ENCODE results near the gene SH3BP5. TPM values are rescaled to one million over a fixed set of nuclear protein-coding genes. Genes with fewer than 3 reads are reported as not detected.

SH3BP5 gene
- total and polyA plus RNA-seq, 2 donors (not counting 1 experiment from before 2014, with no cell fraction given), result 76.6 to 92.3 TPM

DNA sequence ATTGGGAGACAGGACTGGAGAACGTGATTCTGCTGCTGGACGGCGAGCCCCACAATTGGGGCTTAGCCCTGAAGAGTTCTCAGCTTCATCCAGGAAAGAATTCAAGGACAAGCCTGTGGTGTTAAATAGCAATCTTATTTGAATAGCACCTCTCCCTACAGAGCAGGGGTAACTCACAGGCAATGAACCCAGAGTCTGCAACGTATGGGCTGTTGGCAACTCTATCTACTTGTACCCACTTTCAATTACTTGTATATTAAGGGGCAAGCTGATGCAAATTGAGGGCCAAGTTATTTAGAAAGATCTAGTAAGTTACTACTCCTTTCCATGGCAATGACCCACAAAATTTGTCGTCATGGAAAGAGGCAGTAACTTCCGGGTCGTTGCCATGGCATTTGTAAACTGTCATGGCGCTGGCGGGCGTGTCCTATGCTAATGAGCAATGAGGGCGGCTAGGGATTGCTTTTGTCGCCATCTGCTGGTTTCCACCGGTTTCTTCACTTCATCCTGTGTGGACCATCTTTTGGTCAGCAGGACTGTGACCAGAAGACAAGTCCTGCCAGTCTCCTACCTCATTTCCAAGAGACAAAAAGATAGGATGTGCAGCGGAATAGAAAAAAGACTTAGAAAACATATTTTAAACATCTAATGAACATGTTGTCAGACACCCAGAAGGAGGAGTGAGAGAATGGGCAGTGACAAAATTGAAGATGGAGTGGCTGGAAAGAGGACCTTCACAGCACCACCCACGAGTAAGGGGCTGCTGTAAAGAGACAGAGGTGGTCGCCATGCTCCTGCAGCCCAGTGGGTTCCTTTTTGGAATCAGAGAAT is 45.8 kb upstream of the SH3BP5 start:
- no peaks in the 10 kb centered on the region for H3K27me3 ChIP-seq (replicated peaks in 1 of 4; ENCODE audit: control extremely low read depth in 1 of 4, control insufficient read depth in 3 of 4, insufficient read depth in 4 of 4, low read length in 3 of 4)
- Mint-ChIP-seq H3K4me3 (peak overlapping the region; percentile 53), H3K4me1 (peaks cover 29% of the 10 kb centered on the region), H3K27ac (peak overlapping the region; percentile 95), H3K9me3 (ENCODE audit: insufficient read depth) (no peaks in the 10 kb centered on the region), H3K27me3 (no peaks in the 10 kb centered on the region)
- no peaks in the 10 kb centered on the region for H4K20me1 ChIP-seq (ENCODE audit: control insufficient read depth, insufficient read depth, low read length, poor library complexity, severe bottlenecking)
- DNase-seq (peak; percentile 97), ATAC-seq (ENCODE audit: low read depth) (peak; percentile 90)
- TF ChIP-seq, protein P1, sequence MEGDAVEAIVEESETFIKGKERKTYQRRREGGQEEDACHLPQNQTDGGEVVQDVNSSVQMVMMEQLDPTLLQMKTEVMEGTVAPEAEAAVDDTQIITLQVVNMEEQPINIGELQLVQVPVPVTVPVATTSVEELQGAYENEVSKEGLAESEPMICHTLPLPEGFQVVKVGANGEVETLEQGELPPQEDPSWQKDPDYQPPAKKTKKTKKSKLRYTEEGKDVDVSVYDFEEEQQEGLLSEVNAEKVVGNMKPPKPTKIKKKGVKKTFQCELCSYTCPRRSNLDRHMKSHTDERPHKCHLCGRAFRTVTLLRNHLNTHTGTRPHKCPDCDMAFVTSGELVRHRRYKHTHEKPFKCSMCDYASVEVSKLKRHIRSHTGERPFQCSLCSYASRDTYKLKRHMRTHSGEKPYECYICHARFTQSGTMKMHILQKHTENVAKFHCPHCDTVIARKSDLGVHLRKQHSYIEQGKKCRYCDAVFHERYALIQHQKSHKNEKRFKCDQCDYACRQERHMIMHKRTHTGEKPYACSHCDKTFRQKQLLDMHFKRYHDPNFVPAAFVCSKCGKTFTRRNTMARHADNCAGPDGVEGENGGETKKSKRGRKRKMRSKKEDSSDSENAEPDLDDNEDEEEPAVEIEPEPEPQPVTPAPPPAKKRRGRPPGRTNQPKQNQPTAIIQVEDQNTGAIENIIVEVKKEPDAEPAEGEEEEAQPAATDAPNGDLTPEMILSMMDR (IDR thresholded peaks at IDR 0.05), result peak; percentile 96
- TF ChIP-seq EZH2 (IDR thresholded peaks at IDR 0.05; ENCODE audit: borderline replicate concordance, insufficient read depth, low read depth, low read length, poor library complexity, severe bottlenecking), result no peak
- H3K27ac ChIP-seq (ENCODE audit: low read length in 2 of 2), result peak overlapping the region; percentile 88 to 91
- peak overlapping the region in 1 of 5 experiments; percentile 9 for H3K4me3 ChIP-seq (ENCODE audit: control extremely low read depth in 1 of 5, extremely low read depth in 1 of 5, insufficient read depth in 1 of 5, low read depth in 2 of 5, low read length in 4 of 5)
- peaks cover 37% of the 10 kb centered on the region in 2 donors for H3K4me1 ChIP-seq (ENCODE audit: control insufficient read depth in 2 of 2, insufficient read depth in 2 of 2, low read length in 2 of 2)
- WGBS (ENCODE audit: insufficient coverage), result 28% methylated on average over 9 of the region's 16 CpGs
- CTCF ChIA-PET, result interaction anchor here (0.6 to 6.8 kb wide), 23 partner anchors 9 to 172 kb away, joined by 3 to 137 read pairs (median 4); partner anchors contain the start of genes CAPN7 and SH3BP5
- peaks cover 28% of the 10 kb centered on the region for H3K79me2 ChIP-seq (ENCODE audit: control insufficient read depth, insufficient read depth, low read length)
- H3K9me3 ChIP-seq (ENCODE audit: control extremely low read depth in 1 of 3, control insufficient read depth in 2 of 3, insufficient read depth in 1 of 3, low read length in 2 of 3), result no peaks in the 10 kb centered on the region
- H2AFZ ChIP-seq (ENCODE audit: insufficient read depth, low read depth, low read length, poor library complexity, severe bottlenecking), result peak overlapping the region; percentile 16
- peak overlapping the region; percentile 47 for H3K4me2 ChIP-seq (replicated peaks; ENCODE audit: low read depth, low read length, poor library complexity, severe bottlenecking)
- intact Hi-C loops (cut with micrococcal nuclease), result loop anchor here (1.0 to 2.0 kb wide), 8 partner anchors 17 to 173 kb away; partner anchors contain the start of genes EAF1, METTL6 and SH3BP5
- POLR2A ChIA-PET, result interaction anchor here (0.9 to 1.6 kb wide), 3 partner anchors 17 to 110 kb away, joined by 3 to 6 read pairs (median 4); no protein-coding TSS in a partner anchor
- no peak overlapping the region for H3K9ac ChIP-seq (ENCODE audit: low read length)
- H3K36me3 ChIP-seq (replicated peaks in 1 of 2; ENCODE audit: control extremely low read depth in 1 of 2, control insufficient read depth in 1 of 2, extremely low read depth in 1 of 2, insufficient read depth in 2 of 2, low read length in 1 of 2), result no peaks in the 10 kb centered on the region

All from B cell (primary cell).